ENCODE results near the gene CYCS.

DNA sequence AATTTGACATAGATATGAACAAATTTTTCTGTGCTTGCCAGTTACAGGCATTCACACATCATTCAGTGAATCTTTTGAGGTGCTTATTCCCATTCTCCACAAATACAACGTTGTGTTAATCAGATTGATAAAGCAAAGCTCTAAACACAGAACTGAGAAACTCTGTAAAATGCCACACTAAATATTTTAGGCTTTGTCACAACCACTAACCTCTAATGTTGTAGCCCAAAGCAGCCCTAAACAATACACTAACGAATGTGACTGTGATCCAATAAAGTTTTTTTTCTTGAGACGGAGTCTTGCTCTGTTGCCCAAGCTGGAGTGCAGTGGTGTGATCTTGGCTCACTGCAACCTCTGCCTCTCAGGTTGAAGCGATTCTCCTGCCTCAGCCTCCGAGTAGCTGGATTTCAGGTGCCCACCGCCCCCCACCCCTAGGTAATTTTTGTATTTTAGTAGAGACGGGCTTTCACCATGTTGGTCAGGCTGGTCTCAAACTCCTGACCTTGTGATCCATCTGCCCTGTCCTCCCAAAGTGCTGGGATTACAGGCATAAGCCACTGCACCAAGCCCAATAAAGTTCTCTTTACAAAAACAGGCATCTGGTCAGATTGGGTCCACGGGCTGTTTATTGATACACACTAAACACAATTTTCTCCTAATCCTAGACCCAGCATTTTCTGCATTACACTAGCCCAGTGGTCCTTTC is 6.9 kb downstream of the CYCS start:
- TF ChIP-seq POLR2AphosphoS5 (IDR thresholded peaks at IDR 0.05; ENCODE audit: low read depth, low read length) = peak; percentile 43
- TF ChIP-seq SIN3A (IDR thresholded peaks at IDR 0.05; ENCODE audit: borderline replicate concordance, insufficient read depth, low read length) = no peak

Data from PFSK-1 (cell line).